ENCODE data around the gene FGG.

The FGG gene

GRCh38 chr4:154560824-154561231, 51.6 kb downstream of the FGG start:
- DNase-seq (ENCODE audit: low read depth, low spot score): no peak
- no peak overlapping the region for H3K27ac ChIP-seq

GRCh38 chr4:154560419-154560801, 52.0 kb downstream of the FGG start:
- H3K27ac ChIP-seq: no peak overlapping the region
- DNase-seq (ENCODE audit: low read depth, low spot score): no peak

GRCh38 chr4:154559494-154560418, 52.7 kb downstream of the FGG start:
- DNase-seq (ENCODE audit: low read depth, low spot score): no peak
- H3K27ac ChIP-seq: no peak overlapping the region

DNA sequence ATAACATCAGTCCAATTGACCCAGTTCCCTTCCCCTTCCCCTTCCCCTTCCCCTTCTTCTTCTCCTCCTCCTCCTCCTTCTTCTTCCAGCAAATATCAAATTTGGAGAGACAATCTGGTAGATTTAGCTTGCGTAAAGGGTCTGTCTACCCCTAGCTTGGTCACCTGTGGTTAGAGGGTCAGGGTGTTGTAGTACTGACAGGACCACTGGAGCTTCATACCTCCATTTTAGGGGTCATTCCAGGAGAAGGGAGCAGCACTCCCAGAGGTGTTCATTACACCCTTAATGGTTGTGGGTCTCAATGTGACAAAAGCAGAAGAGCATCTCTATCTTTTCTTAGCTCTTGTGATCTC, 53.3 kb downstream of the FGG start:
- H3K27ac ChIP-seq: no peak overlapping the region
- no peak for DNase-seq (ENCODE audit: low read depth, low spot score)
